Endodermal cell (in vitro differentiated cells): ENCODE measurements around the gene WDR46. TPM values are rescaled to one million over a fixed set of nuclear protein-coding genes. Genes with fewer than 3 reads are reported as not detected.
"Not testable (repeated sequence)": the region's sequence is repeated elsewhere in the genome, so short reads cannot be mapped to it uniquely, and the experiment has no call there.

ENCODE experiments used
- DNase-seq: peaks from one replicate; pipeline ENCODE4 v3.0.0-alpha.2; 2017
- H3K27ac ChIP-seq: 2 replicates; pipeline ENCODE4 v1.5.1; 2013; ENCODE audit warnings: mild to moderate bottlenecking, low read depth, low read length, moderate library complexity
- H3K27me3 ChIP-seq: 2 replicates; pipeline ENCODE4 v1.6.1; 2013; ENCODE audit warnings: mild to moderate bottlenecking, low read length, moderate library complexity; ENCODE audit not compliant: insufficient read depth, control insufficient read depth, poor library complexity, severe bottlenecking
- H3K36me3 ChIP-seq: 2 replicates; pipeline ENCODE4 v1.7.0; 2013; ENCODE audit warnings: mild to moderate bottlenecking, low read length, moderate library complexity; ENCODE audit not compliant: control insufficient read depth, insufficient read depth
- H3K4me1 ChIP-seq: one replicate; pipeline ENCODE4 v1.7.0; 2013; ENCODE audit warnings: low read length; ENCODE audit not compliant: control insufficient read depth, insufficient read depth
- H3K4me3 ChIP-seq: 2 replicates; pipeline ENCODE4 v1.5.1; 2013; ENCODE audit warnings: mild to moderate bottlenecking, low read length, moderate library complexity
- H3K9ac ChIP-seq: 2 replicates; pipeline ENCODE4 v1.6.1; 2013; ENCODE audit warnings: mild to moderate bottlenecking, low read length, moderate library complexity; ENCODE audit not compliant: poor library complexity, severe bottlenecking; ENCODE audit errors: extremely low read depth
- H3K9me3 ChIP-seq: 2 replicates; pipeline ENCODE4 v1.6.1; 2013; ENCODE audit warnings: mild to moderate bottlenecking, low read length, moderate library complexity; ENCODE audit not compliant: control insufficient read depth
- H3K27ac Mint-ChIP-seq: 2 replicates; pipeline ENCODE4 v1.8.0; 2020; ENCODE audit warnings: mixed read lengths
- H3K27me3 Mint-ChIP-seq: 2 replicates; pipeline ENCODE4 v1.8.0; 2021; ENCODE audit warnings: mild to moderate bottlenecking, mixed read lengths; ENCODE audit not compliant: insufficient read depth
- H3K36me3 Mint-ChIP-seq: 2 replicates; pipeline ENCODE4 v1.8.0; 2020; ENCODE audit warnings: low read depth, mixed read lengths
- H3K4me1 Mint-ChIP-seq: 2 replicates; pipeline ENCODE4 v1.8.0; 2020; ENCODE audit warnings: mixed read lengths
- H3K4me3 Mint-ChIP-seq: 2 replicates; pipeline ENCODE4 v1.8.0; 2020; ENCODE audit warnings: mild to moderate bottlenecking, moderate library complexity, mixed read lengths
- H3K9me3 Mint-ChIP-seq: 2 replicates; pipeline ENCODE4 v1.8.0; 2020; ENCODE audit warnings: mild to moderate bottlenecking, mixed read lengths
- WGBS, 2 experiments: methylation state at CpG; one replicate each; pipeline versions ENCODE4 v1.1.5 to v1.1.7; 2013; ENCODE audit warnings: missing lambda C conversion rate in 2 of 2, mixed read lengths in 1 of 2; ENCODE audit not compliant: insufficient coverage in 1 of 2, insufficient read length in 1 of 2; 5-methylcytosine and 5-hydroxymethylcytosine counted together
- total RNA-seq, 2 donors: library from RNA; stranded (reverse); fragmentation: NEBNext Ultra II Directional in 1 of 2; extraction: Animal tissue kit (Norgen Biotek cat#: 25700) in 1 of 2; gene quantifications; 2 replicates in 1 of 2; 3 replicates in 1 of 2; pipeline ENCODE4 v1.2.1, GENCODE V29; 2021
- TF ChIP-seq, protein P1 (sequence below): fragments of 200-600 bp; sonication (generic); conservative IDR thresholded peaks from 2 replicates; pipeline ENCODE4 v1.5.0; 2021; ENCODE audit warnings: antibody characterized with exemption, mild to moderate bottlenecking

Gene WDR46
- total RNA-seq, 2 donors from 2014 or later, result 42.9 to 62.5 TPM

DNA sequence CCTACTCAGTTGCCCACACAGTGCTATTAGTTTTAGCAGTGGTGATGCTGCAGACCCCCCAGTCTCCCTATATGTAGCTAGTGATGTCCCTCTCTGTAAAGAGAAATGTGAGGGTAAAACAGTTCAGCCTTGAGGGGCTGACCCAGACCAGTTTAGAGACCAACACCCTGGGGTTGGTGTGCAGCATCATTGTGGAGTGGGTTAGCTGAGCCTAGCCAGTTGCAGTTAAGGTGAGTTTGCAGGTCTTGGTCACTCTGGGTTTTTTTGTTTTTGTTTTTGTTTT lies 12.5 kb downstream of the WDR46 start:
- Histone ChIP-seq H3K27ac (peak overlapping the region; percentile 77), H3K4me1 (no peaks in the 10 kb centered on the region), H3K27me3 (no peaks in the 10 kb centered on the region), H3K4me3 (peak overlapping the region; percentile 98), H3K9me3 (no peaks in the 10 kb centered on the region), H3K36me3 (peaks cover 69% of the 10 kb centered on the region), H3K9ac (peak overlapping the region; percentile 42)
- H3K36me3 Mint-ChIP-seq, result peaks cover 58% of the 10 kb centered on the region
- no peaks in the 10 kb centered on the region for H3K9me3 Mint-ChIP-seq
- TF ChIP-seq, protein P1, sequence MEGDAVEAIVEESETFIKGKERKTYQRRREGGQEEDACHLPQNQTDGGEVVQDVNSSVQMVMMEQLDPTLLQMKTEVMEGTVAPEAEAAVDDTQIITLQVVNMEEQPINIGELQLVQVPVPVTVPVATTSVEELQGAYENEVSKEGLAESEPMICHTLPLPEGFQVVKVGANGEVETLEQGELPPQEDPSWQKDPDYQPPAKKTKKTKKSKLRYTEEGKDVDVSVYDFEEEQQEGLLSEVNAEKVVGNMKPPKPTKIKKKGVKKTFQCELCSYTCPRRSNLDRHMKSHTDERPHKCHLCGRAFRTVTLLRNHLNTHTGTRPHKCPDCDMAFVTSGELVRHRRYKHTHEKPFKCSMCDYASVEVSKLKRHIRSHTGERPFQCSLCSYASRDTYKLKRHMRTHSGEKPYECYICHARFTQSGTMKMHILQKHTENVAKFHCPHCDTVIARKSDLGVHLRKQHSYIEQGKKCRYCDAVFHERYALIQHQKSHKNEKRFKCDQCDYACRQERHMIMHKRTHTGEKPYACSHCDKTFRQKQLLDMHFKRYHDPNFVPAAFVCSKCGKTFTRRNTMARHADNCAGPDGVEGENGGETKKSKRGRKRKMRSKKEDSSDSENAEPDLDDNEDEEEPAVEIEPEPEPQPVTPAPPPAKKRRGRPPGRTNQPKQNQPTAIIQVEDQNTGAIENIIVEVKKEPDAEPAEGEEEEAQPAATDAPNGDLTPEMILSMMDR, result no peak
- H3K27ac Mint-ChIP-seq, result peak overlapping the region; percentile 91
- no peak for DNase-seq
- peaks cover 35% of the 10 kb centered on the region for H3K4me1 Mint-ChIP-seq
- no peaks in the 10 kb centered on the region for H3K27me3 Mint-ChIP-seq
- peak overlapping the region; percentile 98 for H3K4me3 Mint-ChIP-seq

- H3K9me3 ChIP-seq, DNase-seq, H3K4me1 ChIP-seq, H3K27me3 Mint-ChIP-seq, H3K27me3 ChIP-seq, H3K9me3 Mint-ChIP-seq: not testable (repeated sequence)
- Histone ChIP-seq H3K4me3 (peak overlapping the region; percentile 98), H3K36me3 (peaks cover 66% of the 10 kb centered on the region), H3K27ac (peak overlapping the region; percentile 77), H3K9ac (peak overlapping the region; percentile 42)
- 80 to 88% methylated on average over 5 to 16 of the region's 16 CpGs for WGBS, 2 experiments
- Mint-ChIP-seq H3K4me3 (peak overlapping the region; percentile 98), H3K27ac (peak overlapping the region; percentile 91), H3K4me1 (peaks cover 35% of the 10 kb centered on the region), H3K36me3 (peaks cover 58% of the 10 kb centered on the region)
Measured at GRCh38 chr6:33275795-33276580, 13.1 kb downstream of the WDR46 start.

DNA sequence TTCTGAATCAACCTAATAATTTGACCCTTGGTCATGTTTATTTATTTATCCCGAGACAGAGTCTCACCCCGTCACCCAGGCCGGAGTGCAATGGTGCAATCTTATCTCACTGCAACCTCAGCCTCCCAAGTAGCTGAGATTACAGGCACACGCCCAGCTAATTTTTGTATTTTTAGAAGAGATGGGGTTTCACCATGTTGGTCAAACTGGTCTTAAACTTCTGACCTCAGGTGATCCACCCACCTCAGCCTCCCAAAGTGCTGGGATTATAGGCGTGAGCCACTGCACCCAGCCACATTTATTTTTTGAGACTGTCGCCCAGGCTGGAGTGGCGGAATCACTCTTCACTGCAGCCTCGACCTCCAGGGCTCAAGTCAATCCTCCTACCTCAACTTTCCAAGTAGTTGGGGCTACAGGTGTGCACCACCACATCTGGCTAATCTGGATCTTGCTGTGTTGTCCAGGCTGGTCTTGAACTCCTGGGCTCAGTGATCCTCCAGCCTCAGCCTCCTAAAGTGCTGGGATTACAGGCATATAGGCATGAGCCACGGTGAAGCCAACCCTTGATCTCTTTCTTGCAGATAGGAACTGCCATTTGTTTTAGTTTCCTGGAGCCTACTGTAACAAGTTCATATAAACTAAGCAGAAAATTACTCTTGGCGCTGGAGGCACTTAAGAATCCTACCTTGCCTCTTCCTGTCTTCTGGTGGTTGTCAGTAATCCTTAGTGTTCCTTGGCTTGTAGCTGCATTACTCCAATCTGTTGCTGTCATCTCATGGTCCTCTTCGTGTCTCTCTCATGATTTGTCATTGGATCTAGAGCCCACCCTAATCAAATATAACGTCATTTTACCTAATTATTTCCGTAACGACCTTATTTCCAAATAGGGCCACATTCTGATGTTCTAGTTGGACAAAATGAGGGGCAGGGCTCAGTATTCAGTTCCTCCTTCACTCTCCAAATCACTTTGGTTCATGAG lies 14.8 kb downstream of the WDR46 start:
- Mint-ChIP-seq H3K27me3 (no peaks in the 10 kb centered on the region), H3K36me3 (peaks cover 51% of the 10 kb centered on the region), H3K4me1 (peaks cover 35% of the 10 kb centered on the region), H3K27ac (peak overlapping the region; percentile 91), H3K9me3 (no peaks in the 10 kb centered on the region), H3K4me3 (peak overlapping the region; percentile 98)
- Histone ChIP-seq H3K27ac (no peak overlapping the region), H3K9me3 (no peaks in the 10 kb centered on the region), H3K36me3 (peaks cover 52% of the 10 kb centered on the region), H3K4me1 (no peaks in the 10 kb centered on the region), H3K4me3 (peak overlapping the region; percentile 98), H3K9ac (peak overlapping the region; percentile 0), H3K27me3 (no peaks in the 10 kb centered on the region)
- no peak for DNase-seq
- TF ChIP-seq, protein P1, result no peak
- 83 to 87% methylated on average over 11 to 14 of the region's 14 CpGs for WGBS, 2 experiments
